Measurements from ENCODE around the gene SNX13. TPM values are rescaled to one million over a fixed set of nuclear protein-coding genes. Genes with fewer than 3 reads are reported as not detected.

Gene SNX13
- total and polyA plus RNA-seq, 2 experiments from 2014 or later, result 7.5 to 42.7 TPM

GRCh38 chr7:17988141-17988540 is 47.8 kb upstream of the SNX13 start:
- Mint-ChIP-seq H3K4me3 (no peak overlapping the region), H3K9me3 (no peaks in the 10 kb centered on the region), H3K27ac (no peak overlapping the region), H3K27me3 (ENCODE audit: insufficient read depth, low read depth, poor library complexity) (peaks cover 5% of the 10 kb centered on the region), H3K36me3 (ENCODE audit: low read depth) (no peaks in the 10 kb centered on the region), H3K4me1 (peaks cover 6% of the 10 kb centered on the region; the same call in 2 of the 3 replicates)
- Histone ChIP-seq H3K9me2 (ENCODE audit: insufficient read depth) (no peaks in the 10 kb centered on the region), H3K79me2 (replicated peaks; ENCODE audit: insufficient read depth) (no peaks in the 10 kb centered on the region), H4K20me1 (replicated peaks; ENCODE audit: insufficient read depth) (no peaks in the 10 kb centered on the region), H3K36me3 (ENCODE audit: insufficient read depth) (no peaks in the 10 kb centered on the region), H3K27ac (ENCODE audit: low read depth) (no peak overlapping the region), H2AFZ (no peak overlapping the region), H3K4me3 (no peak overlapping the region), H3K4me2 (no peak overlapping the region), H3K27me3 (ENCODE audit: insufficient read depth) (no peaks in the 10 kb centered on the region), H3K4me1 (ENCODE audit: insufficient read depth) (no peaks in the 10 kb centered on the region), H3F3A (replicated peaks; ENCODE audit: low read depth) (no peaks in the 10 kb centered on the region)
- TF ChIP-seq ZNF331 (CRISPR knock-in tag; IDR thresholded peaks at IDR 0.05; ENCODE audit: low read depth), result no peak
- no peak for TF ChIP-seq STAT1 (IDR thresholded peaks at IDR 0.05; ENCODE audit: unreplicated experiment)
- TF ChIP-seq REST (IDR thresholded peaks at IDR 0.05; ENCODE audit: unreplicated experiment), result no peak
- no peak for TF ChIP-seq EZH2 (IDR thresholded peaks at IDR 0.05; ENCODE audit: low read depth, unreplicated experiment)
- no peak for TF ChIP-seq EZH2phosphoT487 (IDR thresholded peaks at IDR 0.05; ENCODE audit: unreplicated experiment)
- TF ChIP-seq JUNB (IDR thresholded peaks at IDR 0.05; ENCODE audit: unreplicated experiment), result no peak
- no peak for TF ChIP-seq ZNF462 (CRISPR knock-in tag; IDR thresholded peaks at IDR 0.05)
- TF ChIP-seq CREB1 (CRISPR knock-in tag; IDR thresholded peaks at IDR 0.05; ENCODE audit: low read depth), result no peak
- TF ChIP-seq CTCF (conservative IDR thresholded peaks at IDR 0.05; ENCODE audit: low read depth in 2 of 2), result no peak
- TF ChIP-seq POLR2AphosphoS5 (IDR thresholded peaks at IDR 0.05; ENCODE audit: low read depth), result no peak
- TF ChIP-seq ZNF114 (CRISPR knock-in tag; IDR thresholded peaks at IDR 0.05), result no peak
- no peak for TF ChIP-seq ETS1 (IDR thresholded peaks at IDR 0.05)
- TF ChIP-seq NANOG (IDR thresholded peaks at IDR 0.05; ENCODE audit: borderline replicate concordance), result no peak
- ATAC-seq (no peak), DNase-seq (ENCODE audit: low spot score) (no peak)

Measured in GM23338 (cell line).